Measurements from ENCODE around the gene RNF19B.
"Not testable (repeated sequence)": the region's sequence is repeated elsewhere in the genome, so short reads cannot be mapped to it uniquely, and the experiment has no call there.

The RNF19B gene

GRCh38 chr1:32928285-32928684 lies 36.3 kb downstream of the RNF19B start:
- no peak for DNase-seq

DNA sequence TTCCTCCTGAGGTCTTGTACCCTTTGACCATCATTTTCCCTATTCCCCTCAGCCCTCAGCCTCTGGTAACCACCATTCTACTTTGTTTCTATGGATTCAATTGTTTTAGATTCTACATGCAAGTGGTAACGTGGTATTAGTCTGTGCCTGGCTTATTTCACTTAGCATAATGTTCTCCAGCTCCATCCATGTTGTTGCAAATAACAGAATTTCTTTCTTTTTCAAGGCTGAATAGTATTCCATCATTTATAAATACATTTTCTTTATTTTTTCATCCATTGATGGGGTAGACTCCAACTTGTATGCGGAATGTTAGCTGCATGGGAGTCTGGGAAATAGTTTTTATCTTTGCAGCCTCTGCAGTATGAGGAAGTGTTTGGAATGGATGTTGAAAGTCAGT lies 37.2 kb downstream of the RNF19B start:
- DNase-seq: no peak

DNA sequence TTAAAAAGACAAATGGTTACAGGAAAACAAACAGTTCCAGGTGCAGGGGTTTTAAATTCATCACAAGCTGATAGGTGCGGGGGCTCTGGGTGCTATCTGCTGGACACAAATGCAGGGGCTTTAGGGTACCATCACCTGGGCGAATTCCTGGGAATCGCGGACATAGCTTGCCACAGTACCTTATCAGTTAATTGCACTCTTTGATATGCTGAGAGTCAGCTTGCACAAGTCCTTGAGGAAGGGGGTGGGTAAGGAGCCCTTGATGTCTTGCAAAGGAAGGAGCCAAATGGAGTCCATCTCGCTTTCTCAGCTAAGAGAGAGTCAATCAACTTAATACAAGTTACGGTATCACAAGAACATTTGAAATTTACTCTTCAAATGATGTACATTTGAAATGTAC lies 38.0 kb downstream of the RNF19B start:
- no peak for DNase-seq

GRCh38 chr1:32925403-32926162 lies 39.0 kb downstream of the RNF19B start:
- DNase-seq: no peak

GRCh38 chr1:32924881-32925344 lies 39.7 kb downstream of the RNF19B start:
- DNase-seq: no peak

- DNase-seq: no peak
These were observed 43.8 kb downstream of the RNF19B start for GRCh38 chr1:32920833-32921232.

GRCh38 chr1:32919811-32920733 lies 44.5 kb downstream of the RNF19B start:
- DNase-seq: no peak

- no peak for DNase-seq
These were observed 46.4 kb downstream of the RNF19B start for GRCh38 chr1:32918179-32918578.

DNA sequence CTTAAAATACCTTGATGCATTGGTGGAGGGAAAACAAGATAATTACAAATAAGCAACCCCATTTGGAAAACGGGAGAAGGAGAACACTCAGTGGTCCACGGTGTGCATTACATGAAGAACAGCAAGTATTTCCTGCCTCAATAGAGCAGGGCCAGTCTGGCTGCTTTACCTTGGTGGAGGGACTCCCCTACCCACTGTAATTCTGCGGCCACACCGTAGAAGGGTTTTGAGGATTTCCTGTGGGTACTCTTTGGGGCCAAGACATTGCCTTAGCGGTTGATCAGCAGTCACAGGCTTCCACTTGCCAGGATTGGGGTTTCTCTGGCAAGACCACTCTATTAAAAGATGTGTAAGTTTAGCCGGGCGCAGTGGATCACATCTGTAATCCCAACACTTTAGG lies 47.1 kb downstream of the RNF19B start:
- DNase-seq: no peak

- DNase-seq: no peak
These were observed 48.6 kb downstream of the RNF19B start for GRCh38 chr1:32915766-32916706.

- DNase-seq: no peak
These were observed 54.3 kb downstream of the RNF19B start for GRCh38 chr1:32910319-32910718.

- DNase-seq: no peak
These were observed 57.2 kb downstream of the RNF19B start for GRCh38 chr1:32907435-32907834.

GRCh38 chr1:32906654-32907053 lies 58.0 kb downstream of the RNF19B start:
- DNase-seq: no peak

- DNase-seq: not testable (repeated sequence)
These were observed 59.0 kb downstream of the RNF19B start for GRCh38 chr1:32905588-32905987.

DNA sequence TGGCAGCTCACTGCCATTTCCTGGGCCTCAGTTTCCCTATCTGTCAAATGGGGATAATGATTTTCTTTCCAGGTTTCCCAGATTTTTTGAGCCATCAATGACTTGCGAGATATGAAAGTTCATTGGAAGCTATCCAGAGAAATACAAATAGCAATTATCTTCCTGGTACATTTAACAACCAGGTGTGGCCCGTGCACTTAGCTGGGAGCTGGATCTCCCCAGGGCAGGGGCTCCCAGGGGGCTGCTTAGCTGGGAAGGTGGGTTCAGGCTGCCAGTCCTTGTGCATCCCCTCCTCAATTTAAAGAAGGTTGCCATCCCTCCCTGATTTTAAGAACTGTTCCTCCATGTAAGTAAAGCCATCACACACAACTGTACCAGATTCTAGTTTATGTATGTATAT lies 59.8 kb downstream of the RNF19B start:
- no peak for DNase-seq

GRCh38 chr1:32903991-32904785 lies 60.4 kb downstream of the RNF19B start:
- no peak for DNase-seq

DNA sequence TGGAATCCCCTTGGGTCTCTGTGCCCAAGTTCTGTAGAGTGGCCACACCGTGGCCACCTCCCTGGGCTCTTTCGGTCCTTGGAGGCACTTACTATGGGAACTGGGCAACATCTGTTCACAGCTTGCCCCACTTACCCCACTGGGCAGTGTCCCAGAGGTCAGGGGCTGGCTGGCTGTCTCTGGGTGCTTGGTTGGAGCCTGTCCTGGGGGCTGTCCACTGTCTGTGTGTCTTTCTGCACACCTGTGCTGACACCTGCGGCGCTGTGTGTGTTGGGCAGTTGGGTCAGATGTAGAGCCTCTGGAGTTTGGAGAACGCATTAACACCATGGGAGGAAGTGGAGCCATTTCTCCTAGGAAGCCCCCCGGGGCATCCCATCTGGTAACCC lies 62.1 kb downstream of the RNF19B start:
- DNase-seq: no peak

- DNase-seq: no peak
These were observed 62.6 kb downstream of the RNF19B start for GRCh38 chr1:32901823-32902534.

DNA sequence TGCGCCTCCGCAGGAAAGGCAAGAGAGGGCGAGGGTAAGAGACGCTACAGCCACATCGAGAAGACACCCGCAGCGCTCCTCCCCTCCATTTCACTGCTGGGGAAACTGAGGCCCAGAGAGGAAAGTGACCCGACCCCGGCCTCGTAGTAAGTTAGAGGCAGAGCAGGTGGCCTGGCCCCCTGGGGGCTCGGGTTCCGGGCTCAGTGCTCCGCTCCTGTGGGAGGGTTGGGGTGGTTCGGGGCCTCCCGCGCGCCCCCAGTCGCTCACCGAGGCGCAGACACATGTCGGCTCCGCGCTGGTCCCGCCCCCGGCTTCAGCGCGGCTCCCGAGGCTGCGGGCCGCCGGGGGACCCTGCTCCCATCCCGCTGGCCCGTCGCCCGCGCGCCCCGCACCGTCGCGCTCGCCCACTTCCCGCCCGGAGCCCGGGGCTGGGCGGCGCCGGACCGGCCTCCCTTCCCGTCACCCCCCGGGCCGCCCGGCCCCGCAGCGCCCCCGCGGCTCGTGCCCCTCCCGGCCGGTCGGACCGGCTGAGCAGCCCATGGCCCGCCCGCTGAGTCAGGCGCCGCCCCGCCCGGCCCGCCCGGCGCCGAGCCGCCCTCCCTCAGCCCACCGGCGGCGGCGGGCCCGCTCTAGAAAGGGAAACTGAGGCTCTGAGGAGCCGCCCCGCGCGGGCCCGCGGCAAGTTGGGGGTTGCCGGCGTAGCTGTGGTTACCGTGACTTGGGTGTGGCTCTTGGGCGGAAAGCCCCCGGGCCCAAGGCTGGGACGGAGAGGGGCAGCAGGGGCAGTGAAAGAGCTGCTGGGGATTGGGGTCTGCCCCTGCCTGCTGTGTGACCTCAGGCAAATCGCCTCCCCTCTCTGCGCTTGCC lies 63.4 kb downstream of the RNF19B start, which contains the start of gene TMEM54:
TMEM54 (minus strand) TSS at position 434 of the 867 bp plus-strand sequence; CDS start at position 283, 151 bp downstream.
- no peak for DNase-seq

- DNase-seq: no peak
These were observed 64.1 kb downstream of the RNF19B start for GRCh38 chr1:32900371-32900955.

Data from DMS 273 treated with DMSO at 0.1 percent for 48 hours (cell line).